ENCODE data around the gene CD40.
"Not testable (repeated sequence)": the region's sequence is repeated elsewhere in the genome, so short reads cannot be mapped to it uniquely, and the experiment has no call there.

Gene CD40

DNA sequence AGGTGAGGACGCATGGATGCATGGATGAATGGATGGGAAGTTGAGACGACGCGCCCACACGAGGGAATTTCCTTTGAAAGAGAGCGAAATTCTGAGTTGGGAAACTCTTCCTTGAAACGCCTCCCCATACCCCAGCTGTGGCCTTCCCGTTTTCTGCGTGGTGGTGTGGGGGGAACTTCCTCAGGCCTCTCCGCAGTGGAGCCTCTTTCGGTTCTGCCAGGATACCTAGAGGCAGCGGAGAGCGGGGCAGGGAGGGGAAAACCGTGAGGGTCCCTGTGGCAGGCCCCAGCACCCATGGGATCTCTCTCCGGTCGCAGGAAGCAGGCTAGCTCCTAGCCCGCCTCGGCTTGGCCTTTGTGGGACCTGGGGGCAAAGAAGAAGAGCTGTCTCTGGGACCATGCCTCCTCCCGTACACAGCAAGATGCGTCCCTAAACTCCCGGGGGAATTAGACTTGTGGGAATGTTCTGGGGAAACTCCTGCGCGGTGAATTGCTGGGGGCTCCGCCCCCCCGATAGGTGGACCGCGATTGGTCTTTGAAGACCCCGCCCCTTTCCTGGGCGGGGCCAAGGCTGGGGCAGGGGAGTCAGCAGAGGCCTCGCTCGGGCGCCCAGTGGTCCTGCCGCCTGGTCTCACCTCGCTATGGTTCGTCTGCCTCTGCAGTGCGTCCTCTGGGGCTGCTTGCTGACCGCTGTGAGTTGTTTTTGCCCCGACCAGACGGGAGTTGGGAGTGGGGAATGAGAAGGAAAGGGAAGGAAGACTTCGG, at the start of gene CD40:
TSS of gene CD40 (plus strand) at position 611 of the 764 bp plus-strand sequence. CDS start at position 641, 30 bp downstream.
- peak in 41 of 56 donors; percentile 5 to 62 (median 37) for DNase-seq

DNA sequence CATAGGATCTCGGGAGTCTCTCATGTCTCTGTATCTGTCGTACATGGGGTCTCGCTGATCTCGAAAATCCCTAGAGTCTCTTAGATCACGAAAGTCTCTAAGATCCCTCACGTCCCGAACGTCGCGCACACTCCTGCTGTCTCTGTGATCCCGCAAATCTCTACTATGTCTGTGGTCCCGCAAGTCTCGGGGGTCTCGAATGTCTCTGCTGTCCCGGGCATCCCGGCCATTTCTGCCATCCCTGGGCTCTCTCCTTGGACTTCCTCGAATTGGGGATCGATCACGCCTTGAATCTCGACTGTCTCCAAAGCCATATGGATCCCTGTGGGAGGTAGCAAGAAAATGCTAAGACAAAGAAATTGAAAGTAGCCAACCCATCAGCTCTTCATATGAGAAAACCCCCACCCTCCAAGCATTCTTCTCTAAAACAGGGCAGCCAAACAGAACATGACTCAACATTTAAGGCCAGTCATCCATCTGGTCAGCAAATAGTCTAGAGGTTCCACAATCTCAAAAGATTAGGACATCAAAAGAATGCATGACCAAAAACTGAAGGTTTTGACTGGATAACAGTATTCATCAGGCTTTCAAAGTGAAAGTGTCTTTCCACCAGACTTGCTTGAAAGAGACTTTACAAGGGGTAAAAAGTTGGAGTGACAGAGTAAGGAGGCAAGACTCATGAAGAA, 47.8 kb upstream of the CD40 start:
- DNase-seq = no peak

DNA sequence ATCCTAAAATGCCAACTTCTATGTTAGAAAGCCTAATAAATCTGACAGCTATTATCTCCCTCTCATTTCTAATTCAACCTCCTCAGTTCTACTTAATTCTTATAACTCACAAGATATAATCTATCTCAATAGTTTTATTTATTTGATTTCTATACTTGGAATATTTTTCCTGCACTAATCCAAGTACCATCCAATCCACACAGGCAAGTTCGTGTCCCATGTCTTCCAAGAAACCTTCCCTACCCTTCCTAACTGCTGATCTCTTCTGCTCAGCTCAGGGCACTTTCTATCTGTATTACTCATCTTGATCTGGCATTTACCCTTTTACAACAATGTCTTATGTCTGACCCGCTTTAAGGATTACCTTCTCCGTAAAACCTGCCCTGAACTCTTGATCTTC, 46.5 kb upstream of the CD40 start:
- no peak for DNase-seq

DNA sequence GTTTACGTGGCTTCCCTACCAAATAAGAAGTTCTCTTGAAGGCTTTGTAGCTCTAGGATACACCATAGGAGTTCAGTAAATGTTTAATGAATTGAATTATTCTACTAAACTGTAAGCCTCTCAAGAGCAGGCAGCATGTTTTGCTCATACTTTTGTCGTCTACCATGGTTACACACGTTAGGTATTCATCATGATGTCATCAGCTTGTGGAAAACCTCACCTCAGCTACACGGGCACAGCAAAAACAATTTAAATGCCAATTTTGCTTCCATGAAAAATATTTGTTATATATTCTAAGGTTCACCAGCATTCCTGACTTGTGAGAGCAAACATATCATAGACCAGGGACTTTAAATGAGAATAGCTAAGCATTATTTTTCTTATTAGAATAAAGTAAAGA, 45.1 kb upstream of the CD40 start:
- DNase-seq = no peak

DNA sequence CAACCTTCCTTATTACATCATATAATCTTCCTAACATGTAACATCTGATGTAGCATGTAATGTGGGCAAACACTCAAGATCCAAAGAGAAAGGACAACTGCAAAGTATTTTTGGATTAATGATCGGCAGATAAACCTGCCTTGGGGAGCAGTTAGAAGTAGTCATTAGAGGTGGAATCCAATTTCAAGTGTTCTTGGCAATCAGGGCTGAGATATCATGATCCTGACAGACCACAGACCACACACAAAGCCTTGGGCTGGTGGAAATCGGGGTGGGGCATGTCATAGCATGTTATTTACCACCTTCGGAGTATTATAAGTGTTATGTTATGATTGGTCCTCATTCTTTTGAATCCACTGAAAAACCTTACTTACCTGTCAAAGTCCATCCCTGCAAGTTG, 44.7 kb upstream of the CD40 start:
- DNase-seq = no peak

DNA sequence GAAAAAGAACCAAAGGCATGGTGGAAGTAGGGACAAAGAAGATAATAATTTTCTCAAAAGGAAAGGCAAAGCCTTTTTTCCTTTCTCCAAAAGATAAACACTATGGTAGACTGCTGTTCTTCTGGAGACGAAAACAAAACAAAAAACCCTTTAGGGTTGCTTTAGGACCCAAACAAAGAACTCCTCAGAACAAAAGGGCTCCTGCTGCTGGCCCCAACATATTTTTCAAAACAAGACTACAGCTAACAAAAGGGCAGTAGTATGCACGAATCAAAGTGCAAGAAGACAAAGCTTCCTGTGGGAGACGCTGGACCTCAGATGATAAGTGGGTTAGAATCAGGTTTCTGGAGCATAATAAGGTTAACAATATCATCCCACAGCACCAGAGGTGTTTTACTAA, 44.1 kb upstream of the CD40 start:
- no peak for DNase-seq

DNA sequence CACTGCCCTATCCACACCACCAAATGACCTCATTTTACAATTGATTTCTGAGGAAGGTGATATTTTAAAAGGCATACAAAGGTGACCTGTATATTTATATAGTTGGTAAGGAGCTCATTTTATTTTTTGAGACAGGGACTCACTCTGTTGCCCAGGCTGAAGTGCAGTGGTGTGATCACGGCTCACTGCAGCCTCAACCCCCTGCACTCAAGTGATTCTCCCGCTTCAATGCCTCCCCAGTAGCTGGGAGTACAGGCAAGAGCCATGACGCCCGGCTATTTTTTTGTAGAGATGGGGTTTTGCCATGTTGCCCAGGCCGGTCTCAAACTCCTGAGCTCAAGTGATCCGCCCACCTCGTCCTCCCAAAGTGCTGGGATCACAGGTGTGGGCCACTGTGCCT, 41.3 kb upstream of the CD40 start:
- DNase-seq = no peak

DNA sequence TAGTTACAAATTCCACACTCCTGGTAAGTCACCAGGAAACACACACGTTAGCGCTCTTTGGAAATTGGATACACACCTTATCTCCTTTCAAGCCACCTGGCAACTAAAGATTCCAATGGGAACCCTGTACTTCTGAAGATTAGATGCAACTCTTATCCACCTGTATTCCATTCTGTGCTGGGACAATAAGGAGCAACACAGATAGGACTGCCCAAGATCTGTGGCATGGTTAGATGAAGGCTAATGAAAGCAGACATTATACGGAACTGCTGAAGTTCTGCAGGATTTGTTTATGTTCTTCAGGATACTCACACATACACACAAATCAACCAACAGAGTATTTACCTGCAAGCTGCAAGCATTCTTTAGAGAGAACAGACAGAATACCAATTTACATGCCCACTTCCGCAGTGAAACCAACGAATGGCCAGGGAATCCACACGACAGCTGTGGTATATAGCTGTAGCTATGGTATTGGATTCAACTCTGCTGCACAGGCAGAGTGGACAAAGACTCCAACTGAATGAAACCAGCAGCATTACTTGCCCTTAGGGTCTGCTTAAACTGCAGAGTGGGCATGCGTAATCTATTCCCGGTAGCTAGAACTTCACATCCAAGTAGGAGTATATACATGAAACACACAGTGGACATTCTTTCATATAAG, 40.3 kb upstream of the CD40 start:
- DNase-seq = no peak

DNA sequence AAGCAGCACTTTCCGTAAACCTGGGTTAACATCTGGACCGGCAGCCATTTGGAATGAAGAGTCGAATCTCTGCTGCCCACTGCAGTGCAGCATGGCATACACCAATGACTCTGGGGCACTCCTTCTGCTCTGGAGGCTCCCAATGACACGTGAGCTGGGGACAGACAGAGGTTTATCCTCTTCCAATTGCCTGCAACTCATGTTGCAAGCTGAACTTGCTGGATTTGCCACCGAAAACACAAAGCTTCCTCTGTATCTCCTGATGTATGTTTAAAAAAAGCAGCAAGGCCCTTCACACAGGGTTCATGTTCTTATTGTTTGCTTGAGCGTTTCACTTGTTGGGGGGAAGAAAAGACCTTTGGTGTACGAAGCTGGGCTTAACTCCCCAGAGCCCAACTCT, 39.2 kb upstream of the CD40 start:
- peak in 7 of 56 donors; percentile 14 to 42 (median 25) for DNase-seq

DNA sequence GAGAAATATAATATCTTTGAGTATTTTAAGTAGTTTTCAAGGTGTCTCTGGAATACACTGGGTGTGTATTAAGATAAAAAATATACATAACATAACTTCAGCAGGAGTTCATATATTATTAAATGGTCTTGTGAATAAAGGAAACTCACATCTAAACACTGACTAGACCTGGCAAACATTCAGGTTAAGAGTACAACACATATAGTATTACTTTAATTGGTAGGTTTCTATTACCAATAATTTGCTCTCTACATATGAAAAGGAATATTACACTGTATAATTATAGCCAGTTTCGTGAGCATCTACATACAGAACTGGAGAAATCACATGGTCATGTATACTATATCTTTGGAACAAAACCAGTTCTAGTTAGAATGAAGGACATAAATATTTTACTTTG, 37.0 kb upstream of the CD40 start:
- DNase-seq = no peak

DNA sequence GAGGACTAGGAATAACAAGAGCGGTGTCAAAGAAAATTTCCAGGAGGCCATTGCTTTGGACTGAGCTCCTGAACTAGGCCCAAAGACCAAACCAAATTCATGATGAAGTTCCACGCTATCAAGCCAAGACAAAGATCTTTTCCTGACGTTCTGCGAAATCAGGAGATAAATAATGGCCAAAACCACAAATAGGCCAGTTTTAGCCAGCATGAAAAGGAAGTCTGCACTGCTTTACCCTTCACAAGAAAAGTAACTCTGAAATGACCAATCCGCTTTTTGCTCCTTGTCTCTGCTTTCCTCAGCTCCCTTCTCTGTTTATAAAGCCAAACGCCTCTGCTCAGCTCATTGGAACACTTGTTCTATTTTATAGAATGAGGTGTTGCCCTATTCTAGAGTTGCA, 35.0 kb upstream of the CD40 start:
- DNase-seq = no peak

DNA sequence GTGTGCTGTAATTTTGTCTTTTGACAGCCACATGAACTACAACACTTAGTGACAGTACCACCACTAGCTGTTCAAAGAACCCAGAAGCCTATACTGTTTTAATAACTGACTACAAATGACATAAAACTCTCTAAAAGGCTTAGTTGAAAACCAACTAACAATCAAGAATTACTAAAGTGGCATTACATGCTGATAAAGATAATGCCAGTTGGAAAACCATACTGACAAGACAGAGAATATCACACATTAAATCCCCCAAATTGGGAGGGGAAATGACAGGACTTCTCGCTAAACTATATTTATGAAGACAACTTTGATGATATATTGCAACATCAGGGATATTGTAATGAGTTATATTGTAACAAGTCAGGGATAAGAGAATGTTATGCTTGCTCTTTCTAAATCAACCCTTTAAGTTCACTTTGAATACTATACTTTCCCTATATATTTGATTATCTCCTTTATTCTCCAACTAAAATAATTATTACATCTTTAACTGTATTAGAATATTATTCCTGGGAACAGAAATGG, 34.5 kb upstream of the CD40 start:
- no peak for DNase-seq

DNA sequence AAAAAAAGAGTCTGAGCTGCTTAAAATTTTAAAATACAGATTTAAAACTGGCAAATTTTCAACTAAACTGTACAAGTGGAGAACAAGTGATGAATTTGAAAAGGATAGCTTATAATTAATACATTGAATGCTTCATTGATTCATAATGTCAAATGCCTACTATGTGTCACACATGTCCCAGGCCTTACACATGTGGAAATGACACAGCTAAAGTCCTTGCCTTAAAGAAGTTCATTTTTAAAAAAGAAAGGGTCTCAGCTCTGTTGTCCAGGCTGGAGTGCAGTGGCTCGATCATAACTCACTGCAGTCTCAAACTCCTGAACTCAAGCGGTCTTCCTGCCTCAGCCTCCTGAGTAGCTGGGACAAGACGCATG, 33.3 kb upstream of the CD40 start:
- no peak for DNase-seq

DNA sequence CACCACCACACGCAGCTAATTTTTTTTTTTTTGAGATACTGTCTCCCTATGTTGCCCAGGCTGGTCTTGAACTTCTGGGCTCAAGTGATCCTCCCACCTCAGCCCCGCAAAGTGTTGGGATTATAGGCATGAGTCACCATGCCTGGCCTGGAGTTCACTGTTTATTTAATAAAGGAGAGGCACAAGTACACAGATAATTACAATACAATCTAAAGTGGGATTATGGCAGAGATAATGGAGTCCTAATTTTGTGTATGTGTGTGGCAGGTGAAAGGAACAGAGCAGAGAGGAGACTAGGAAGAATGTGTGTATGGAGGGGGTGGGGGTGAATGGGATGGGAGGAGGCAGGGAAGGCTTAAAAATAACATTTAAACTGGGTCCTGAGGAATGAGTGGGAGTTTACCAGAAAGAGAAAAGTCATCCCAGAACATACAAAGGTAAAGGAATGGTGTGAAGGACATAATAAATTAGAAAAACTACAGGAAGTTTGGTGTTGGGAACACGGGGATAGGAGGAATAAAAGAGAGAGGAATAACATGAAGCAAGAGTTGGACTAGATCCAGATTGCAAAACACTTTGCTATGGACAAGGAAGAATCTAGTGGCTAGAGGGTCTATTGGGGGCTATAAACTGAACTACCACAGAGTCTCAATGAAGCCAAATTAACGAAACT, 32.8 kb upstream of the CD40 start:
- no peak for DNase-seq

DNA sequence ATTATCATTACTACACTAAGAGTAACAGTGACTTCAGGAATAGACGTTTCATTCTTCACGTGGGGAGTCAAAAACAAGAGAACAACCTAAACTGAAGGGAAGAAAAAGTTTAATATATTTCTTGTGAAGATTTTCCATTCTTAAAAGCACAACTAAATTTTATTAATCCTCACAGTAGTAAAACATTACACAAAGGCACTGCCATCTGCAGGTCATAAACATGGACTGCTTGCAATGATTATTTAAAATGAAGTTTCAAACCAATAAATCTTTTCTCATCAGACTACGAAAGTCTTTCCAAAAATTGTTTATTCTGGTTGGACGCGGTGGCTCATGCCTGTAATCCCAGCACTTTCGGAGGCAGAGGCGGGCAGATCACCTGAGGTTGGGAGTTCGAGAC, 31.0 kb upstream of the CD40 start:
- DNase-seq = no peak

DNA sequence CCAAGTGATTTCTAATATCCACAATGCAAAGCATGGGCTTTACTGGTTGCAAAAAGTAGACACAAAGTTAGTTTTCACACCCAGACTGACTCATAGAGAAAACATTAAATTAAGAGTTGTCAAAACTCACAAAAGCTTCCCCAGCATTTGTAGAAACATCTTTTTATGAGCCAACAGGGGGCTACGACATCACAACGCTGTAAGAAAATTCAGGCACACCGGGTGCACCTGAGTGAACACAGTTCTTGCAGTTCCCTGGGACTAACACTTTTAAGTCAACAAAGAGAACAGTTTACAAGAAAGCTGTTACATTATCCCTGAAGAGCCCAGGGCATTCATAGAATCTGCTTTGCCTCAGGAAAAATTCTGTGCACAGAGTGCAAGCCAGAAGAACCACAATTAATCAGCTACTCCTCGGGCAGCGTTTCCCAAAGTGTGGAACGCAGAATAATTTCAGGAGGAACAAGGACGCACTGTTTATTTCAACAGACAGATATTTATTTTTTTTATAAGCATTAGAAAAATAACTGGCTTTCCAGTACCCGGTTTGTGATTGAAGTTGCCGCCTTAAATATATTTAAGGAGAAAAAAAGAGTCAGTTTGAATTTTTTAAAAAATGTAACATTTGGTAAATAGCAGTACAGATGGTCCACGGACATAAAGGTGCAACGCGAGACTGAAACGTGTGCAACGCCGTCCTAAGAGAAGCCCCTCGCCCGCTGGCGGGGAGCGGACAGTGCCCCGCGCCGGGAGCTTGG, 29.5 kb upstream of the CD40 start:
- peak in 1 of 56 donors; percentile 3 for DNase-seq

DNA sequence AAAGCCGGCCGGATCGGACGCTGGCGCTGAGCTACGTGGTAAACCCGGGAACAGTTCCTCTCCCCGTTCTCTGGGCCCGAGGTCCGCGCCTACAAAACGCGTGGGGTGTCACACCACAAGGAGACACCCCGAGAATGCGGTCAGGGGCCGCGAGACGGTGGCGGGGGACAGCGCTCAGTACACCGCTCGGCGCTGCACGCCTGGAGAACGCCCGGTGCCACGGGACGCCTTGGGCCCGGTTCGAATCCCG, 29.0 kb upstream of the CD40 start:
- DNase-seq = peak in 10 of 56 donors; percentile 38 to 77 (median 63)

DNA sequence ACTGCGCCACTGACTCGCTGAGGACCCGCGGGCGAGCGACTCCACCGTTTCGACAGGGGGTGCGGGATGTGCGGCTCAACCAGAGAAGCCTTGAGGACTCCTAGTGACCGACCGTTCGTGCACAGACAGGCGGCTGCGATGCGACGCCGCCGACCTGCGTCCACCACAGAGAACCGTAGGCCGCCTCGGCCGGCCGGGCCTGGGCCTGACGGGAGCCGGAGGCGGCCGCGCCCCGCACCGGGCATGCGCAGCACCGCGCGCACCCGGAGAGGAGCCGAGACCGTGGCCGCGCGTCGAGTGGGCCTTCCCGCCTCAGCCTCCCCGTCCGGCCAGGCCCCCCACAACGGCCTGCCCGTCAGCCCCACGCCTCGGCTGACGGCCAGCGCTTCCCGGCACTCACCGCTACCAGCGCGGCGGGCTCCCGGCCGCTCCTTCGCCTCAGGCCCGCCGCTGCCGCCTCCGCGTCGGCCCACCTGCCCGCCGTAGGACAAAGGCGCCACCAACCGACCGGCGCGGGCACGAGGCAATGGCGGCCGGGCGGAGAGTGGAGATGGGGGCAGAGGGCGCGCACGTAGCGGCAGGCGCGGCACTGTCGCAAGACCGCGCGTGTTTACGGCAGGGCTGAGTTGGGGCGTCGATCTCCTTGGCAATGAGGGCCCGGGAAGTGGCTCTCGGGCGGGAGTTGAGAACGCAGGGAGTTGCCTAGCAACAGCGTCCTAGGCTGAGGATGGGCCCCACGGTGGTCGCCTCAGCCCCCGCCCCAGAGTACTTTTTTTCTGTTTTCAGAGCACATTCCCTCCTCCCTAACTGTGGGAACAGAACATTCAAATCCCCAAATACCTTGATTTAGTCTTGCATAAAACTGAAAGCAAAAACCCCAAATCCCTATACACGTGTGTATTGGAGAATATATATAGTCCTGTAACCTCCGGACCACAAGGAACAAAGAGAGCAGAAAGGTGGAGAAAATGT, 28.4 kb upstream of the CD40 start, which contains the start of gene NCOA5:
TSS of gene NCOA5 (minus strand) at position 546 of the 972 bp plus-strand sequence. CDS start 10,538 bp downstream, outside the sequence.
- peak; percentile 57 to 98 (median 93) for DNase-seq

DNA sequence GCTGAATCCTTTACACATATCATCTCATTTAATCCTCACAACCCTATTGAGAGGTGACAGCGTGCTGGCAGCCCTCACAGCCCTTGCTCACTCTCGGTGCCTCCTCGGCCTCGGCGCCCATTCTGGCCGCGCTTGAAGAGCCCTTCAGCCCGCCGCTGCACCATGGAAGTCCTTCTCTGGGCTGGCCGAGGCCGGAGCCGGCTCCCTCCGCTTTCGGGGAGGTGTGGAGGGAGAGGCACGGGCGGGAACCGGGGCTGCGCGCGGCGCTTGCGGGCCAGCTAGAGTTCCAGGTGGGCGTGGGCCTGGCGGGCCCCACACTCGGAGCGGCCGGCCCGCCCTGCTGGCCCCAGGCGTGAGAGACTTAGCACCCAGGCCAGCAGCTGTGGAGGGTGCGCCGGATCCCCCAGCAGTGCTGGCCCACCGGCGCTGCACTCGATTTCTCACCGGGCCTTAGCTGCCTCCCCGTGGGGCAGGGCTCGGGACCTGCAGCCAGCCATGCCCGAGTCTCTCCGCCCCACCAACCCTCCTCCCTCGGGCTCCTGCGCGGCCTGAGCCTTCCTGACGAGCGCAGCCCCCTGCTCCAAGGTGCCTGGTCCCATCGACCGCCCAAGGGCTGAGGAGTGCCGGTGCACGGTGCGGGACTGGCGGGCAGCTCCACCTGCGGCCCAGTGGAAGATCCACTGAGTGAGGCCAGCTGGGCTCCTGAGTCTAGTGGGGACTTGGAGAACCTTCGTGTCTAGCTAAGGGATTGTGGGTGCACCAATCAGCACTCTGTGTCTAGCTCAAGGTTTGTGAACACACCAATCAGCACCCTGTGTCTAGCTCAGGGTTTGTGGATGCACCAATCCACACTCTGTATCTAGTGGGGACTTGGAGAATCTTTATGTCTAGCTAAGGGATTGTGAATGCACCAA, 26.2 kb upstream of the CD40 start:
- not testable (repeated sequence) for DNase-seq

Measured in amygdala (tissue), 56 donors.